Endothelial cell of umbilical vein (primary cell): ENCODE results near the gene ST8SIA6.

Source experiments
- EZH2 ChIP-seq: IDR thresholded peaks from 2 replicates; pipeline ENCODE4 v1.6.1; 2012; ENCODE audit warnings: borderline replicate concordance, low read depth, mild to moderate bottlenecking, moderate library complexity, low read length, inconsistent platforms; ENCODE audit not compliant: severe bottlenecking
- POLR2A ChIP-seq: IDR thresholded peaks from 2 replicates; pipeline ENCODE4 v1.6.1; 2012; ENCODE audit warnings: low read depth, mild to moderate bottlenecking, control low read depth, low read length
- POLR2AphosphoS5 ChIP-seq: IDR thresholded peaks from 2 replicates; pipeline ENCODE4 v1.6.1; 2012; ENCODE audit warnings: low read depth, mild to moderate bottlenecking, control low read depth, low read length, moderate library complexity; ENCODE audit not compliant: insufficient read depth
- TF ChIP-seq, protein P1 (sequence below), 2 donors: IDR thresholded peaks; 1 replicate in 1 of 2; 2 replicates in 1 of 2; pipeline ENCODE4 v1.5.1; 2011; ENCODE audit warnings: low read length in 2 of 2, mild to moderate bottlenecking in 2 of 2, moderate library complexity in 2 of 2, control low read depth in 1 of 2, inconsistent platforms in 1 of 2, low read depth in 1 of 2; ENCODE audit not compliant: insufficient read depth in 1 of 2; ENCODE audit errors: extremely low read depth in 1 of 2

DNA sequence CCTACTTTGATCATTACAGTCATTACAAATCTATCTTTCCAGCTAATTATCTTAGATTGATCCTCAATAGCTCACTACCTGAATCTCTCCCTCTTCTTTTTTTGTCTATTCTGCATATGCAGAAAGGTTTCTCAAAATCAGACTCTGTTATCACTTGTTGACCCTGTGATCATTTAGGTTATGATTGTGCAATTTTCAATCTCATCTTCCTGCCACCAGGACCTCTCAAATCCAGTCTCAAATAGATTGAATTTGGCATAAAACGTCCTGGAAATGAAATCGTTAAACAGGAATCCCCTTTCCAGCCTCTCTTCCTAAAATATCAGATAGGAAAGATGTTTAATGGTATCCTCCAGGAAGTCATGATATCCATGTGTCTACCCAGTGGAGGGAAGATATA, 96.6 kb downstream of the ST8SIA6 start:
- TF ChIP-seq EZH2 (no peak), POLR2AphosphoS5 (no peak), POLR2A (no peak)
- TF ChIP-seq, protein P1, sequence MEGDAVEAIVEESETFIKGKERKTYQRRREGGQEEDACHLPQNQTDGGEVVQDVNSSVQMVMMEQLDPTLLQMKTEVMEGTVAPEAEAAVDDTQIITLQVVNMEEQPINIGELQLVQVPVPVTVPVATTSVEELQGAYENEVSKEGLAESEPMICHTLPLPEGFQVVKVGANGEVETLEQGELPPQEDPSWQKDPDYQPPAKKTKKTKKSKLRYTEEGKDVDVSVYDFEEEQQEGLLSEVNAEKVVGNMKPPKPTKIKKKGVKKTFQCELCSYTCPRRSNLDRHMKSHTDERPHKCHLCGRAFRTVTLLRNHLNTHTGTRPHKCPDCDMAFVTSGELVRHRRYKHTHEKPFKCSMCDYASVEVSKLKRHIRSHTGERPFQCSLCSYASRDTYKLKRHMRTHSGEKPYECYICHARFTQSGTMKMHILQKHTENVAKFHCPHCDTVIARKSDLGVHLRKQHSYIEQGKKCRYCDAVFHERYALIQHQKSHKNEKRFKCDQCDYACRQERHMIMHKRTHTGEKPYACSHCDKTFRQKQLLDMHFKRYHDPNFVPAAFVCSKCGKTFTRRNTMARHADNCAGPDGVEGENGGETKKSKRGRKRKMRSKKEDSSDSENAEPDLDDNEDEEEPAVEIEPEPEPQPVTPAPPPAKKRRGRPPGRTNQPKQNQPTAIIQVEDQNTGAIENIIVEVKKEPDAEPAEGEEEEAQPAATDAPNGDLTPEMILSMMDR (IDR thresholded peaks at IDR 0.05; ENCODE audit: extremely low read depth in 1 of 2, insufficient read depth in 1 of 2, low read depth in 1 of 2, low read length in 2 of 2): no peak
